ENCODE results near the gene SUPT3H.

- TF ChIP-seq, protein P1, sequence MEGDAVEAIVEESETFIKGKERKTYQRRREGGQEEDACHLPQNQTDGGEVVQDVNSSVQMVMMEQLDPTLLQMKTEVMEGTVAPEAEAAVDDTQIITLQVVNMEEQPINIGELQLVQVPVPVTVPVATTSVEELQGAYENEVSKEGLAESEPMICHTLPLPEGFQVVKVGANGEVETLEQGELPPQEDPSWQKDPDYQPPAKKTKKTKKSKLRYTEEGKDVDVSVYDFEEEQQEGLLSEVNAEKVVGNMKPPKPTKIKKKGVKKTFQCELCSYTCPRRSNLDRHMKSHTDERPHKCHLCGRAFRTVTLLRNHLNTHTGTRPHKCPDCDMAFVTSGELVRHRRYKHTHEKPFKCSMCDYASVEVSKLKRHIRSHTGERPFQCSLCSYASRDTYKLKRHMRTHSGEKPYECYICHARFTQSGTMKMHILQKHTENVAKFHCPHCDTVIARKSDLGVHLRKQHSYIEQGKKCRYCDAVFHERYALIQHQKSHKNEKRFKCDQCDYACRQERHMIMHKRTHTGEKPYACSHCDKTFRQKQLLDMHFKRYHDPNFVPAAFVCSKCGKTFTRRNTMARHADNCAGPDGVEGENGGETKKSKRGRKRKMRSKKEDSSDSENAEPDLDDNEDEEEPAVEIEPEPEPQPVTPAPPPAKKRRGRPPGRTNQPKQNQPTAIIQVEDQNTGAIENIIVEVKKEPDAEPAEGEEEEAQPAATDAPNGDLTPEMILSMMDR (IDR thresholded peaks at IDR 0.05; ENCODE audit: low read depth, low read length), result no peak
- no peak for TF ChIP-seq MYC (IDR thresholded peaks at IDR 0.05; ENCODE audit: low read depth, low read length)
- TF ChIP-seq, protein P2, sequence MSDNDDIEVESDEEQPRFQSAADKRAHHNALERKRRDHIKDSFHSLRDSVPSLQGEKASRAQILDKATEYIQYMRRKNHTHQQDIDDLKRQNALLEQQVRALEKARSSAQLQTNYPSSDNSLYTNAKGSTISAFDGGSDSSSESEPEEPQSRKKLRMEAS (IDR thresholded peaks at IDR 0.05; ENCODE audit: low read depth, low read length), result no peak
These were observed 396.9 kb downstream of the SUPT3H start for GRCh38 chr6:44980841-44981240.
